Measurements from ENCODE around the gene HPGD.

The HPGD gene
- total RNA-seq, result 0.11 to 1.5 (median 1.2) reads per million in 3 experiments

DNA sequence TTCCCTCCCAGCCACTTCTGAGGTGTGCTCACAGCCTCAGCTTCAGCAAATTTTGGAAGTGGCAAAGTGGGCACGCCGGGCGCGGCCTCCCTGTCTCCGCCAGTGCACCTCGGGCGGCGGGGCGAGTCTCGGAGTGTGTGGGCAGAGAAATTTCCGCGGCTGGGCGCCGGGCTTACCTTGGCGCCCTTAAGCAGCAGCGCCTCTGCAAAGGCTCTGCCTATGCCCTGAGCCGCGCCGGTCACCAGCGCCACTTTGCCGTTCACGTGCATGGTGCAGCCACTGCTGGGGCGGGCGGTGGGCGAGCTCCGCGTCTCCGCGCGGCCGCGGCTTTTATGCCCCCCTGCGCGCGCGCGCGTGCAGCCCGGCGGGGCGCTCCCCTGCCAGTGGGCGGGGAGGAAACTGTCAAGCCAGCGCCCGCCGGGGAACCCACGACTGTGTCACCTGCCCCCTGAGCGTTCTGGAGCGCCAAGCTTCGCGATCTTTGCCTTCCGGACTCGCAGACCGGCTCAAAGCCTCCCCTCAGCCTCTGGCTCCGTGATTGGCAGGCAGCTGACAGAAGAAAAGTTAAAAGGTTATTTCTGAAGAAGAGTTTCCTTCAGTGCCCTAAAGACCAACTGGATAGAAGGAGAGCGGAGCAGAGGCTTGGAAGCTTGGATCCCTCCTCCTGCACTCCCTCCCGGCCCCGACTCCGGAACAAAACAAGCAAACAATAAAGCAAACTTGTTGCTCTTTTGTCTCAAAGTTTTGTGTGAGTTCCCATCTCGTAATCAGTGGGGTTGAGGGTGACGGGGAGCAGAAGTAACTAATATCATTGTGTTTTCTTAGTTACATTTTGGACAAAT lies at the start of gene HPGD:
TSS of gene HPGD (minus strand) at position 306 of the 842 bp plus-strand sequence. CDS start at position 269, 37 bp downstream.
- DNase-seq, result peak; percentile 60

DNA sequence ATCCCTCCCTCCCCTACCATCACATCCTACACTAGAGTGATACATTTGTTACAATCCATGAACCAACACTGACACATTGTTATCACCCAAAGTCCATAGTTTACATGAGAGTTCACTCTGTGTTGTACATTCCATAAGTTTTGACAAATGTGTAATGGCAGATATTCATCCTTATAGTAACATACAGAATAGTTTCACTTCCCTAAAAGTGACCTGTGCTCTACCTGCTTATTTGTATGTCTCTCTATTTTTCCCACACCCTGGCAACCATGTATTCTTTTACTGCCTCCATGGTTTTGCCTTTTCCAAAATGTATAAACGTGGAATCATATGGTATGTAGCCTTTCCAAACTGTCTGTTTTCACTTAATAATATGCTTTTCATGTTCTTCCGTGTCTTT lies 42.2 kb upstream of the HPGD start:
- DNase-seq, result no peak

- DNase-seq, result no peak
Measured at GRCh38 chr4:174563399-174563798, 41.1 kb upstream of the HPGD start.

GRCh38 chr4:174561560-174561959 lies 39.3 kb upstream of the HPGD start:
- DNase-seq, result no peak

DNA sequence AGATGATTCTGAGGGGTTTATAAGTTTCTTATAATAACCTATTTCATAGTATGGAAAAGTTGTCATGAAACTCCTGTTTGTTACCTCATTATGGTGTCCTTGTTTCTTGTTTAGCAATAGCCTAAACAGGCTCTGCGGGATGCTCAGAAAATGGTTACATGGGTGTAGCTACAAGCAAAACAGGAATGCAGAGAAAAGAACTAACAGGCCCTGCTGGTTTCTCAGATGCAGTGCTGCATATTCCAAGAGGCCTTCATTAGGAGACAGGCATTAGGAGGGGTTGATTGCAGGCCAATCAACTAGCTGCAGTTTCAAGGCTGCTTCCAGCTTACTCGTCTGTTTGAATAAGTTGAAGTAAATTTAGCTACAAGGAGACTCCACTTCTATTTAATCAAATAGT lies 37.6 kb upstream of the HPGD start:
- no peak for DNase-seq

- no peak for DNase-seq
Measured at GRCh38 chr4:174555789-174556630, 33.7 kb upstream of the HPGD start.

- no peak for DNase-seq
Measured at GRCh38 chr4:174554231-174554728, 32.0 kb upstream of the HPGD start.

- DNase-seq, result no peak
Measured at GRCh38 chr4:174553828-174554227, 31.5 kb upstream of the HPGD start.

GRCh38 chr4:174553031-174553430 lies 30.7 kb upstream of the HPGD start:
- DNase-seq, result no peak

DNA sequence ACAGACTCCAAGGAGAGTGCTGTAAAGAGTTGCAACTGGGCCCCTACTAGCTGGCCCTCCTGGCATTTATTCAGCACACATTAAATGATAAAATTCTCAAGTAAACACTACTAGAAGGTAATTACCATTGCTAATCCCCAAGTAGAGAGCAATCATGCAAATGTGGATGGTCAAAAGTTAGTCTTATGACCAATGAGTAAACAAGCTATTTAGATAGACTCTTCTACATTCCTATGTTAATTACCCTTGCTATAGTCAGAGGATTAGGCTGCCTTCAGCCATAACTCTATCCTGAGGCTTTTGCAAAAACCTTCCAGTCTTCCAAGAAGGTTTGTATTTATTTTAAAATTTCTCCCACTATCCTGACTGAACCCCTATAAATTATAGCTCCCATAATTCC lies 28.3 kb upstream of the HPGD start:
- no peak for DNase-seq

GRCh38 chr4:174549721-174550120 lies 27.4 kb upstream of the HPGD start:
- DNase-seq, result no peak

DNA sequence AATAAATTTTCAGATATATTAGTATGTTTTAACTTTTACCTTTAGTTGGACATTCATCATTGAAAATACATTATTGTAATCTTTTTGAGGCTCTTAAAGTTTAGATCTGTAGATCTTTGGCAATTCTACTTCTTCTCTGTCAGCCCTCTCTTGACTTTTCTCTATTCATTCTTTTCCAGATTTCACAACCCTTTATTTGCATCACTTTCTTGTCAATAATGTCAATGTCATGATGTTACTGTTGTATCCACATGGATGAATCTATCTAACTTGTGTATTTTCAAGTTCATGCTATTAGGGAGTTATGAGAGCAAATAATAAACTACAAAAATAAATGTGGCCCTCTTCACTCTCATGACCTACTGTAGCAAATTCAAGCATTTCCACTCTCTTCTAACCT lies 23.0 kb upstream of the HPGD start:
- no peak for DNase-seq

GRCh38 chr4:174544496-174544895 lies 22.2 kb upstream of the HPGD start:
- DNase-seq, result no peak

- DNase-seq, result no peak
Measured at GRCh38 chr4:174540175-174540574, 17.9 kb upstream of the HPGD start.

- DNase-seq, result no peak
Measured at GRCh38 chr4:174539571-174539970, 17.3 kb upstream of the HPGD start.

DNA sequence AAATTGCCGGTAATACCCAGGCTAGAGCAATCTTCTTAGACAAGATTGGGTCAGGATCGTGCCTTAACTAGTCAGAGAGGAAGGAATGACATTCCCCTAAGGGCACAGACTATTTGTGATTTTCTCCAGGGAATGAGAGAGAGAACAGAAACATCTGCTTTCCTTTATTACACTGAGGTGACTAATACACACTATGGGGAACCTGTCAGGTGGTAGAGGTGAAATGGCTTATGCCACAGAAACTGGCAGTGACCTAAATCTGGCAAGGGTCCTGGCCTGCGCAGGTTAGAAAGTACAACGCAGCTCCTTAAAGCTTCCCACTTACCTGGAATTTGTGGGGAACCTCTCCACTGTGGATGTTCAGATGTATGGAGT lies 16.6 kb upstream of the HPGD start:
- no peak for DNase-seq

GRCh38 chr4:174538123-174538875 lies 16.0 kb upstream of the HPGD start:
- no peak for DNase-seq

- no peak for DNase-seq
Measured at GRCh38 chr4:174537634-174538033, 15.3 kb upstream of the HPGD start.

- no peak for DNase-seq
Measured at GRCh38 chr4:174534461-174534860, 12.2 kb upstream of the HPGD start.

GRCh38 chr4:174532445-174532844 lies 10.2 kb upstream of the HPGD start:
- no peak for DNase-seq

DNA sequence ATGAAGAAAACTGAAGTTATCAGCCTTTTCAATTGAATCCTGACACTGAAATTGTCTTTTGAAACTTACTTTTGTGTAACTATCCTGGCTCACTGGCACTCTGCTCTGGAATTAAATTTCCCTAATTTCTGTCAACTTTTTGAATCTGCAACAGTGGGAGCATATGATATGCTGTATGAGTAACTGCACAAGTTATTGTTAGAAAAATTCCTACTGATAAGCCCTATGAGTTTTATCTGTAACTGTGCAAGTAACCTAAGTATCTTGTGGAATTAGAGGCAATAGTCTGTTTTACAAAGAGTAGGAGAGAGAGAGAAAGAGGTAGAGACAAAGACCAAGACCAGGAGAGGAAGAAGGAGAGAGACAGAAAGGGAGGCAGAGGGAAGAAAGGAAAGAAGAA lies 9.2 kb upstream of the HPGD start:
- no peak for DNase-seq

- DNase-seq, result no peak
Measured at GRCh38 chr4:174528226-174528625, 5.9 kb upstream of the HPGD start.

DNA sequence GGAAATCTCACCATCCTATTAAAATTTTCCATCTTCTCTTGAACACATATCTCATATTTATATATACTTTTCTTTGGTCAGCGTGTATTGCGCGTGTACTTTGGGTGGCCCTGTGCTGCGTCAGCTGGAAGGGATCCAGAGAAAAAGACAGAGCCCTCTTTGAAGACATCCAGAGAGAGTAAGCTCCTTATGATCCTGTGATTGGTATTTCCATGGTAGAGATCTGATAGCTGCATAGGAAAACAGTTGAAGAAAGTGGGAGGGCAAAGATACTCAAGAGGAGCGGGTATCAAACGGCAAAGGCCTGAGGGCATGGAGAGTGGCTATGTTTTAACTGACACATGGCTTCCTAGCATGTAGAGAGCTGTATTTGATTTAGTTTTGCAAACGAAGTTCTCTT lies 4.4 kb upstream of the HPGD start:
- DNase-seq, result no peak

Data from central memory CD4-positive, alpha-beta T cell (primary cell).